ENCODE data around the gene ADGRB3.

- TF ChIP-seq CTCF (IDR thresholded peaks at IDR 0.05) (no peak), EZH2 (IDR thresholded peaks at IDR 0.05) (no peak)
Measured at GRCh38 chr6:68874747-68875146, 239.7 kb downstream of the ADGRB3 start.

All from neural progenitor cell (in vitro differentiated cells).